OCI-LY3 (cell line): ENCODE measurements around the gene ARMH4.

Experiments
- CTCF ChIP-seq: fragments of 200-600, 300-600 bp; sonication (generic); IDR thresholded peaks from 2 replicates; pipeline ENCODE4 v1.5.1; 2014; ENCODE audit warnings: antibody characterized with exemption, low read length, low read depth
- EZH2phosphoT487 ChIP-seq: fragments of 200-600 bp; shearing (Covaris generic); IDR thresholded peaks from 2 replicates; pipeline ENCODE4 v1.6.1; 2018; ENCODE audit warnings: antibody characterized with exemption, mixed run types, low read depth

- TF ChIP-seq CTCF (no peak), EZH2phosphoT487 (no peak)
Measured at GRCh38 chr14:58106446-58106845, 45.6 kb downstream of the ARMH4 start.
